Panc1 (cell line): ENCODE measurements around the gene WFDC11. TPM values are rescaled to one million over a fixed set of nuclear protein-coding genes. Genes with fewer than 3 reads are reported as not detected.

ENCODE experiments used
- ATAC-seq: fragments of 200-7000 bp; cut with Tn5 transposase; 2 replicates; pipeline ENCODE4 v1.9.1; 2020; ENCODE audit warnings: mild to moderate bottlenecking, moderate library complexity
- BruUV-seq: library from RNA; stranded (reverse); fragments of 400-500 nt; replicated peaks from 2 replicates; lab custom pipeline; 2021; lab: Mats Ljungman, UMichigan
- CTCF ChIA-PET: fragments of 300-600 bp; sonication (Branson Sonifier 250); formaldehyde crosslinking; loops from one replicate; lab custom pipeline; 2022; ENCODE audit warnings: antibody characterized with exemption; lab: Charles Lee
- POLR2A ChIA-PET: fragments of 300-600 bp; sonication (Branson Sonifier 250); formaldehyde crosslinking; loops from one replicate; lab custom pipeline; 2022; ENCODE audit warnings: antibody characterized with exemption; lab: Charles Lee
- DNase-seq: peaks from one replicate; pipeline ENCODE4 v3.0.0-alpha.2; 2010; ENCODE audit warnings: low read depth, low spot score
- H3K27ac ChIP-seq: 2 replicates; pipeline ENCODE4 v1.5.1; 2011; ENCODE audit warnings: mild to moderate bottlenecking, low read length, inconsistent platforms
- H3K27me3 ChIP-seq: fragments of 200-500 bp; sonication (Bioruptor generic); 2 replicates; pipeline ENCODE4 v1.6.0; 2014; ENCODE audit warnings: low read length, inconsistent platforms; ENCODE audit not compliant: control insufficient read depth, insufficient read depth
- H3K36me3 ChIP-seq: fragments of 200-500 bp; sonication (Bioruptor generic); 2 replicates; pipeline ENCODE4 v1.5.1; 2014; ENCODE audit warnings: inconsistent platforms, mild to moderate bottlenecking, low read length, moderate library complexity; ENCODE audit not compliant: control insufficient read depth, insufficient read depth
- H3K4me1 ChIP-seq: 2 replicates; pipeline ENCODE4 v1.5.1; 2011; ENCODE audit warnings: inconsistent platforms, mild to moderate bottlenecking, low read length, moderate library complexity; ENCODE audit not compliant: control insufficient read depth, insufficient read depth
- H3K4me3 ChIP-seq, 2 experiments: 2 replicates each; pipeline ENCODE4 v1.5.1; 2011 to 2012; ENCODE audit warnings: low read depth in 2 of 2, low read length in 2 of 2, mild to moderate bottlenecking in 2 of 2, inconsistent platforms in 1 of 2, moderate library complexity in 1 of 2
- H3K9me3 ChIP-seq: fragments of 200-500 bp; sonication (Bioruptor generic); 2 replicates; pipeline ENCODE4 v1.5.1; 2014; ENCODE audit warnings: low read depth, mild to moderate bottlenecking, inconsistent platforms, low read length, moderate library complexity; ENCODE audit not compliant: control insufficient read depth, insufficient read depth
- CTCF ChIP-seq: fragments of 450-650 bp; IDR thresholded peaks from 2 replicates; pipeline ENCODE4 v1.5.1; 2017; ENCODE audit warnings: mild to moderate bottlenecking
- POLR2AphosphoS5 ChIP-seq: IDR thresholded peaks from 2 replicates; pipeline ENCODE4 v1.6.1; 2012; ENCODE audit warnings: mild to moderate bottlenecking, low read depth, low read length, moderate library complexity
- REST ChIP-seq, 2 experiments: IDR thresholded peaks; 2 replicates each; pipeline ENCODE4 v1.6.1; 2011 to 2012; ENCODE audit warnings: low read depth in 2 of 2, control low read depth in 1 of 2, low read length in 1 of 2, mild to moderate bottlenecking in 1 of 2, moderate library complexity in 1 of 2; ENCODE audit not compliant: insufficient read depth in 1 of 2
- SIN3A ChIP-seq: IDR thresholded peaks from 2 replicates; pipeline ENCODE4 v1.6.1; 2012; ENCODE audit warnings: low read depth, mild to moderate bottlenecking, low read length, moderate library complexity, borderline replicate concordance; ENCODE audit not compliant: insufficient read depth
- TCF7L2 ChIP-seq: IDR thresholded peaks from 2 replicates; pipeline ENCODE4 v1.6.1; 2011; ENCODE audit warnings: mild to moderate bottlenecking, low read depth, low read length, inconsistent platforms
- in situ Hi-C: cut with HindIII; loops from 2 replicates; pipeline ENCODE4 v1.10.0; 2016; ENCODE audit warnings: low sequenced_read_pairs, low pct_unique_long_range_greater_than_20kb
- intact Hi-C: fragments of 100-400 bp; cut with micrococcal nuclease; formaldehyde crosslinking; loops from one replicate; pipeline ENCODE4 v1.10.0; 2022; ENCODE audit not compliant: unreplicated experiment
- total RNA-seq: library from RNA; stranded (reverse); gene quantifications from one replicate; pipeline ENCODE4 v1.2.1, GENCODE V29; 2021; ENCODE audit not compliant: unreplicated experiment

Gene WFDC11
- total RNA-seq, 1 experiment from 2014 or later = not detected

- no peak within 1 kb of the TSS for H3K27ac ChIP-seq
- in situ Hi-C loops (no loop called here), intact Hi-C loops (no loop called here)
- no peaks in the 10 kb centered on the region for H3K36me3 ChIP-seq
- 0 out of 2 replicates have a peak, but pooled peaks cover 2% of the 10 kb centered on the region for H3K27me3 ChIP-seq
- BruUV-seq = no TSS peak
- DNase-seq (no peak), ATAC-seq (no peak)
- TF ChIP-seq CTCF (no peak), POLR2AphosphoS5 (no peak), REST (IDR thresholded peaks at IDR 0.05; ENCODE audit: insufficient read depth in 1 of 2, low read depth in 2 of 2, low read length in 1 of 2) (no peak), TCF7L2 (no peak), SIN3A (no peak)
- H3K4me3 ChIP-seq = no peak within 1 kb of the TSS
- ChIA-PET POLR2A (no interaction called here), CTCF (no interaction called here)
- H3K9me3 ChIP-seq = no peaks in the 10 kb centered on the region
- H3K4me1 ChIP-seq = no peaks in the 10 kb centered on the region
Observed at GRCh38 chr20:45701873-45702272, 31.8 kb upstream of the WFDC11 start, which contains the start of gene WFDC13. Gene WFDC13 (plus strand): TSS chr20:45702038. CDS start chr20:45702124, 86 bp downstream.

GRCh38 chr20:45701104-45701503, 31.1 kb upstream of the WFDC11 start:
- H3K4me3 ChIP-seq = no peak overlapping the region
- intact Hi-C loops (no loop called here), in situ Hi-C loops (no loop called here)
- ATAC-seq = no peak
- no peak overlapping the region for H3K27ac ChIP-seq
- H3K9me3 ChIP-seq = no peaks in the 10 kb centered on the region
- no peaks in the 10 kb centered on the region for H3K36me3 ChIP-seq
- no peaks in the 10 kb centered on the region for H3K4me1 ChIP-seq
- no TSS peak for BruUV-seq
- TF ChIP-seq POLR2AphosphoS5 (no peak), REST (IDR thresholded peaks at IDR 0.05; ENCODE audit: insufficient read depth in 1 of 2, low read depth in 2 of 2, low read length in 1 of 2) (no peak), CTCF (no peak), TCF7L2 (no peak), SIN3A (no peak)
- DNase-seq = no peak
- 0 out of 2 replicates have a peak, but pooled peaks cover 2% of the 10 kb centered on the region for H3K27me3 ChIP-seq
- POLR2A ChIA-PET = no interaction called here
- CTCF ChIA-PET = no interaction called here
